Stimulated activated CD4-positive, alpha-beta T cell treated with anti-CD3 and anti-CD28 coated beads, Interleukin-4, amount 100 ng/mL, for 4 hours (primary cell): ENCODE measurements around the gene WDFY2.
"Not testable (repeated sequence)": the region's sequence is repeated elsewhere in the genome, so short reads cannot be mapped to it uniquely, and the experiment has no call there.

Experiments
- DNase-seq, 2 experiments: peaks; one replicate each; pipeline ENCODE4 v3.0.0-alpha.2; 2020

Gene WDFY2

GRCh38 chr13:51564671-51565070 is 19.6 kb upstream of the WDFY2 start:
- no peak for DNase-seq

- not testable (repeated sequence) for DNase-seq
Measured at GRCh38 chr13:51569001-51569400, 15.3 kb upstream of the WDFY2 start.

GRCh38 chr13:51576754-51577153 is 7.5 kb upstream of the WDFY2 start:
- no peak for DNase-seq

- DNase-seq: no peak
Measured at GRCh38 chr13:51577690-51578089, 6.6 kb upstream of the WDFY2 start.

- no peak for DNase-seq
Measured at GRCh38 chr13:51579676-51580075, 4.6 kb upstream of the WDFY2 start.

GRCh38 chr13:51581148-51581820 is 3.0 kb upstream of the WDFY2 start:
- no peak for DNase-seq

GRCh38 chr13:51583469-51583874 is 790 bp upstream of the WDFY2 start:
- no peak for DNase-seq

GRCh38 chr13:51584731-51585672 is 740 bp downstream of the WDFY2 start:
- peak; percentile 44 to 56 for DNase-seq

- no peak for DNase-seq
Measured at GRCh38 chr13:51585696-51586095, 1.4 kb downstream of the WDFY2 start.

GRCh38 chr13:51587372-51587771 is 3.1 kb downstream of the WDFY2 start:
- DNase-seq: no peak

- DNase-seq: no peak
Measured at GRCh38 chr13:51588406-51588949, 4.2 kb downstream of the WDFY2 start.

- DNase-seq: no peak
Measured at GRCh38 chr13:51589793-51590192, 5.5 kb downstream of the WDFY2 start.

- DNase-seq: no peak
Measured at GRCh38 chr13:51590231-51590970, 6.1 kb downstream of the WDFY2 start.

- no peak for DNase-seq
Measured at GRCh38 chr13:51590971-51591627, 6.8 kb downstream of the WDFY2 start.

GRCh38 chr13:51591938-51592337 is 7.7 kb downstream of the WDFY2 start:
- not testable (repeated sequence) for DNase-seq

- DNase-seq: no peak
Measured at GRCh38 chr13:51594432-51594831, 10.2 kb downstream of the WDFY2 start.

- DNase-seq: no peak
Measured at GRCh38 chr13:51595416-51595815, 11.2 kb downstream of the WDFY2 start.

GRCh38 chr13:51596541-51596940 is 12.3 kb downstream of the WDFY2 start:
- no peak for DNase-seq

GRCh38 chr13:51599444-51600176 is 15.3 kb downstream of the WDFY2 start:
- no peak for DNase-seq

- no peak for DNase-seq
Measured at GRCh38 chr13:51600703-51601102, 16.4 kb downstream of the WDFY2 start.
